Inferior parietal cortex (tissue), 1 donor: ENCODE measurements around the gene RRP9.
"Not testable (repeated sequence)": the region's sequence is repeated elsewhere in the genome, so short reads cannot be mapped to it uniquely, and the experiment has no call there.

Experiments used
- DNase-seq: peaks from one replicate; pipeline ENCODE4 v3.0.0-alpha.2; 2016; ENCODE audit errors: extremely low spot score

RRP9 gene

GRCh38 chr3:51938780-51939425 lies 2.8 kb downstream of the RRP9 start:
- DNase-seq: no peak

- no peak for DNase-seq
Measured at GRCh38 chr3:51937611-51938450, 3.9 kb downstream of the RRP9 start.

GRCh38 chr3:51937014-51937413 lies 4.7 kb downstream of the RRP9 start:
- DNase-seq: no peak

GRCh38 chr3:51935886-51936755 lies 5.6 kb downstream of the RRP9 start:
- DNase-seq: no peak

DNA sequence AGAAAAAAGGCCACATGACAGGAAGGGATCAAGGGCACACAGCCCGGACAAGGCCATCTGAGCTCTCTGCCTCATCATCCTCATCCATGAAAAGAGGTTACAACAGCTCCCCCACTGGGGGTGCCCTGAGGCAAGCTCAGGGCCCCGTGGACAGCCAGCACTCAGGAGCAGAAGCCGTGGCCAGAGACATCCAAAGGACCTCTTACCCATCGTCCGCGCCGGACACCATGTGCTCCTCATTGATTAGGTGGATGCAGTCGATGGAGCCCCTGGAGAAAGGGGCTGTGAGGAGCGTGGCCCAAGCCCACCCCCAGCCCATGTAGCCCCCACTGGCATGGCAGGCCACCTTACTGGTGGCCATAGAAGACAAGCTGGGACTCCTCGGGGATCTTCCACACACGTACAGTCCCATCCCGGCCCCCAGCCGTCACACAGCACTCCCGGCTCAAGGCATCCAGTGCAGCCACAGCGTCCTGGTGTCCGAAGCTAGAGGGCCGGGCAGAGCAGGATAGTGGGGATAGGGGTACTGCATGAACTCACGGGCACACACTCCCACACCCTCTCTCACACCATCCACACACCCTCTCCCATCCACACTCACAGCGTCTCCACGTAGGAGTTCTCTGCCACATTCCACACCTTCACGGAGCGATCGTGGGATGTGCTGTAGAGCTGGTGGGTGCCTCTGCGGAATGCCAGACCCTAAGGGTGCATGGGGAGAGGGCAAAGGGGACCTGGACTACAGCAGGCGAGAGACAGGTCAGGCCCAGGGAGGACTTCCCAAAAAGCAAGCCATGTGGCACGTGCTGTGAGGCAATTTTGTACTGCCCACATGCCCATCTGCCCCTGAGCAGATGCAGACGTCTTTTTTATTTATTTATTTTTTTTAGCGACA lies 6.5 kb downstream of the RRP9 start:
- DNase-seq: no peak

- DNase-seq: no peak
Measured at GRCh38 chr3:51934139-51934850, 7.4 kb downstream of the RRP9 start.

DNA sequence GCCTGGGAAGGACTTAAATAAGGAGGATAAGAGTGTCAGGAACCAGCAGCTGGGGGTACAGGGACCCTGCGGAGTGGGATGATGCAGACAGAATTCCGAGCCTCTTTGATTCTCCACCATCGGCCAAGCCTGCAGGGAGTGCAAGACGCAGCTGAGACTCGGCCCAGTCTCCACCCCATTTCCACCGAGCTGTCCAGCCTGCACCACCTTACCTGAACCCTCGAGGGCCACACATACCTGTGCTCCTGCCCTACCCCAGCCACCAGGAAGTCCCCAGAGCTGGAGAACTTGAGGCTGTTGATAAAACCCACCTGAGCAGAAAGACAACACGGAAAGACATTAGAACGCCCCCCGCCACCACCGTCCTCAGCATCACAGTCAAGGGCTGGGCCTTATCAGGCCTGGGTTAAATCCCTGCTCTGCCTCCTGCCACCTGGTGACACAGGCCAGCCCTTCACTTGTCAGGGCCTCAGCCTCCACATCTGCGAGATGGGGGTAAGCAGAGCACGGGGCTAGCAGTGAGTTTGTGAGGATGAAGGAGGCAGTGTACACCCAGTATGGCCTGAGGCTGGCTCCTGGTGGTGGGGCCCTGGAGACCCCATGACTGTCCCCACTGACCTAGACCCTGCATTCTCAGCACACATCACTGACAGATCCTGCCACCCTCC lies 8.1 kb downstream of the RRP9 start:
- no peak for DNase-seq

- DNase-seq: no peak
Measured at GRCh38 chr3:51932471-51933370, 9.0 kb downstream of the RRP9 start.

- no peak for DNase-seq
Measured at GRCh38 chr3:51931756-51932155, 9.9 kb downstream of the RRP9 start.

- DNase-seq: no peak
Measured at GRCh38 chr3:51930439-51930838, 11.3 kb downstream of the RRP9 start.

GRCh38 chr3:51929420-51930003 lies 12.2 kb downstream of the RRP9 start:
- DNase-seq: no peak

DNA sequence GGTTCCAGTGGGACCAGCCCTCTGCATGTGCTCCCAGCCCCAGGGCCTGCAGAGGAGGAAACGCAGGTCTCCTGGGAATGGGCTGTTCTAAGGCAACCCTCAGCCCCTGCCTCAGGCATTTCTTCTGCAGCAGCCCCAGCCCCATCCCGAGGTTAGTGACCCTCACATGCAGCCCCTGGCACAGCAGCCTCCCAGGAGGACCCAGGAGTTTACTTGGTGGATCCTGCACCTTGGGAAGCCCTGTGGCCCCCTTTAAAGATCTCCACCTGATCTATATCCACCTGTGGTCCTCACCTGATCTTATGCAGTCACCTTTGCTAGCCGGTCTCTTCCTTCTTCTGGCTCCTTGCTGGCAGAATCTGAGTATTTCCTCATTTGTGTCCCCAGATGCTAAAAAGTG lies 12.7 kb downstream of the RRP9 start:
- DNase-seq: not testable (repeated sequence)

- no peak for DNase-seq
Measured at GRCh38 chr3:51928438-51928837, 13.3 kb downstream of the RRP9 start.

DNA sequence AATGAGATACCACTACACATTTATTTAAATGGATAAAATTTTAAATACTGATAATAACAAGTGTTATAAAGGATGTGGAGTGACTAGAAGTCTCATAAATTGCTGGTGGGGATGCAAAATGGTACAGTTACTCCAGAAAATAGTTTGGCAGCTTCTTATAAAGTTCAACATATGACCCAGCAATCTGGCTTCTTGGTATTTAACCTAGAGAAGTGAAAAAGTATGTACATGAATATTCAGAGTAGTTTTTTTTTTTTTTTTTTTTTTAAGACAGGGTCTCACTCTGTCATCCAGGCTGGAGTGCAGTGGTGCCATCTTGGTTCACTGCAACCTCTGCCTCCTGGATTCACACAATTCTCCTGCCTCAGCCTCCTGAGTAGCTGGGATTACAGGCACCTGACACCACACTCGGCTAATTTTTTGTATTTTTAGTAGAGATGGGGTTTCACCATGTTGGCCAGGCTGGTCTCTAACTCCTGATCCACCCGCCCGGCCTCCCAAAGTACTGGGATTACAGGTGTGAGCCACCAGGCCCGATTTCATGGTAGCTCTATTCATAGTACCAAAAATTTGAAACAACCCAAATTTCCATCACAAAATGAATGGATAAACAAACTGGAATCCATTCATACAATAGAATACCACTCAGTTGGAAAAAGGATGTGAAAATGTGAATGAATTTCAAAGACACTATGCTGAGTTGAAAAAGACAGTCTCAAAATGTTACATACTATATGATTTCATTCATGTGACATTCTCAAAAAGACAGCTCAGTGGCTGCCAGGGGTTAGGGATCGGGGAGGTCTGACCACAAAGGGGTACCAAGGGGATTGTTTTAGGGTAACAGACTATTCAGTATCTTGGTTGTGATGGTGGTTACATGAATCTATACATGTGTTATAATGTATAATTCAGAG lies 14.4 kb downstream of the RRP9 start:
- no peak for DNase-seq

DNA sequence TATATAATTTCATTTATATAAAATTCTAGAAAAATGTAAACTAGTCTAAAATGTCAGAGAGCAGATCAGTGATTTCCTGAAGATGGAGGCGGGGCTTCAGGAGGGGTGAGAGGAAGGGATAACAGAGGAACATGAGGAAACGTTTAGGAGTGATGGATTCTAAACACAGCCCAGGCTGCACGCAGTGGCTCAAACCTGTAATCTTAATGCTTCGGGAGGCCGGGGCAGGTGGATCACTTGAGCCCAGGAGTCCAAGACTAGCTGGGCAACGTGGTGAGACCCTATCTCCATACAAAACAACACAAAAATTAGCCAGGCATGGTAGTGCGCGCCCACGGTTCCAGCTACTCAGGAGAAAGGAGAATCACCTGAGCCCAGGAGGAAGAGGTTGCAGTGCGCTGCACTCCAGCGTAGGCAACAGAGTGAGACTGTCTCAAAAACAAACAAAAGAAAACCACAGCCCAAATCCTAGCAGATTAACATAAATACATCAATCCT lies 20.6 kb downstream of the RRP9 start:
- no peak for DNase-seq

DNA sequence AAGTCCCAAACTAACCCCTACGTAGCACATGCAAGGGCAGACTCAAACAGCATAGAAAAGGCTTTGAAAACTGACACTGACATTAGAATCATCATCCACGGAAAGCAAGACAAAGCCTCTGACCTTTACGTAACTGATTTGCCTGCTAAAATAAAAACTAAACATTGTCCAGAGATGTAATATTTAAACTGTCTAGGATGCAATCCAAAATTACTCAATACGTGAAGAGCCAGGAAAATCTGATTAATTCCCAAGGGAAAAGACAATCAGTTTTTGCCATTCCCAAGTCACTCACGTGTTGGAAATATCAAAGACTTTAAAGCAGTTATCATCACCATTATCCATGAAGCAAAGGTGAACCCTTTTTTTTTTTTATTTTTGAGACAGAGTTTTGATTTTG lies 25.3 kb downstream of the RRP9 start:
- DNase-seq: no peak

DNA sequence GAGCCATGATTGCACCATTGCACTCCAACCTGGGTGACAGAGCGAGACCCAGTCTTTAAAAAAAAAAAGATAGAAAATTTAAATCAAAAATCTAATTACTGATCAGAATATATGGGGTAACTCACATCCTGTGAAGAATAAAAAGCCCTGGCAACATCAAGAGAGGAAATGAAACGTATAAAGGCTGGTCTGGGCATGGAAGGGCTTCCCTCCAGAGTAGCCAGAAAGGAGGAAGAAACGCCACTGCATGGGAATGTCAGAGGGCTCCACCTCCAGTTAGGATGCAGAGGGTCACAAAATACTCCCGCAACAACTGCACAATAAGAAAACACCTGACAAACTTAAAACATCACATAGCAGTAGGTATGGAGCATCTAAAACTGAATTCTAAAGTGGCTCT lies 33.7 kb downstream of the RRP9 start:
- DNase-seq: no peak
